Erythroblast (primary cell): Measurements from ENCODE around the gene FMN1.

Experiments
- GATA1 ChIP-seq: IDR thresholded peaks from 2 replicates; pipeline ENCODE4 v1.6.1; 2011; ENCODE audit warnings: low read depth, mild to moderate bottlenecking, control low read depth, low read length, moderate library complexity
- POLR2A ChIP-seq: IDR thresholded peaks from 2 replicates; pipeline ENCODE4 v1.6.1; 2011; ENCODE audit warnings: mild to moderate bottlenecking, low read length

GRCh38 chr15:33146051-33146450, 48.5 kb downstream of the FMN1 start:
- TF ChIP-seq POLR2A (no peak), GATA1 (no peak)
